HEK293 (cell line): ENCODE measurements around the gene XPO4.
"Not testable (repeated sequence)": the region's sequence is repeated elsewhere in the genome, so short reads cannot be mapped to it uniquely, and the experiment has no call there.

Source experiments
- CTCF ChIP-seq: fragments of 450-650 bp; formaldehyde crosslinking; IDR thresholded peaks from 2 replicates; pipeline ENCODE4 v1.5.1; 2016; ENCODE audit warnings: missing biosample characterization, missing genetic modification characterization
- EGR2 ChIP-seq: fragments of 450-650 bp; formaldehyde crosslinking; IDR thresholded peaks from 2 replicates; pipeline ENCODE4 v1.5.1; 2016; ENCODE audit warnings: low read depth, missing biosample characterization, missing genetic modification characterization
- OVOL3 ChIP-seq: fragments of 450-650 bp; formaldehyde crosslinking; IDR thresholded peaks from 2 replicates; pipeline ENCODE4 v1.5.1; 2016; ENCODE audit warnings: missing biosample characterization, missing genetic modification characterization
- PRDM1 ChIP-seq: fragments of 450-650 bp; formaldehyde crosslinking; IDR thresholded peaks from 2 replicates; pipeline ENCODE4; 2016; ENCODE audit warnings: missing biosample characterization, missing genetic modification characterization
- ZNF37A ChIP-seq: fragments of 450-650 bp; IDR thresholded peaks from 2 replicates; pipeline ENCODE4 v1.5.1; 2018; ENCODE audit warnings: missing biosample characterization, missing genetic modification characterization
- ZNF423 ChIP-seq: fragments of 450-650 bp; formaldehyde crosslinking; IDR thresholded peaks from 2 replicates; pipeline ENCODE4 v1.5.1; 2016; ENCODE audit warnings: missing biosample characterization, missing genetic modification characterization

GRCh38 chr13:20940511-20940910, 38.0 kb upstream of the XPO4 start:
- not testable (repeated sequence) for TF ChIP-seq CTCF; EGR2 (tag by site-specific recombination); OVOL3 (tag by site-specific recombination); ZNF37A (tag by site-specific recombination); PRDM1 (tag by site-specific recombination); ZNF423
